Fibroblast of lung (primary cell): ENCODE data around the gene PZP. TPM values are rescaled to one million over a fixed set of nuclear protein-coding genes. Genes with fewer than 3 reads are reported as not detected.

ENCODE experiments used
- DNase-seq, 2 donors: peaks; one replicate each; pipeline versions ENCODE4 v3.0.0 to v3.0.0-alpha.2; 2010; ENCODE audit warnings: low read depth in 2 of 2
- H2AFZ ChIP-seq: 2 replicates; pipeline ENCODE4 v1.5.1; 2012; ENCODE audit warnings: low read length, control low read depth, inconsistent platforms
- H3K27ac ChIP-seq: 2 replicates; pipeline ENCODE4 v1.5.1; 2011; ENCODE audit warnings: low read length, control low read depth; ENCODE audit not compliant: insufficient read depth
- H3K27me3 ChIP-seq: 2 replicates; pipeline ENCODE4 v1.5.1; 2011; ENCODE audit warnings: mild to moderate bottlenecking, low read length; ENCODE audit not compliant: control insufficient read depth, insufficient read depth
- H3K36me3 ChIP-seq: 2 replicates; pipeline ENCODE4 v1.5.1; 2011; ENCODE audit warnings: low read length; ENCODE audit not compliant: control insufficient read depth, insufficient read depth
- H3K4me1 ChIP-seq: 2 replicates; pipeline ENCODE4 v1.5.1; 2011; ENCODE audit warnings: low read length; ENCODE audit not compliant: control insufficient read depth, insufficient read depth; ENCODE audit errors: extremely low read depth
- H3K4me2 ChIP-seq: 2 replicates; pipeline ENCODE4 v1.5.1; 2011; ENCODE audit warnings: low read length, control low read depth; ENCODE audit not compliant: insufficient read depth; ENCODE audit errors: extremely low read depth
- H3K4me3 ChIP-seq, 4 experiments: fragments of 200-600 bp in 1 of 4; sonication (generic) in 1 of 4; replicated peaks in 1 of 4; 2 replicates each; pipeline ENCODE4 v1.5.1; 2011 to 2016; ENCODE audit warnings: low read length in 4 of 4, low read depth in 3 of 4, mild to moderate bottlenecking in 3 of 4, control low read depth in 2 of 4, inconsistent platforms in 1 of 4, mixed read lengths in 1 of 4; ENCODE audit not compliant: insufficient read depth in 1 of 4; ENCODE audit errors: control extremely low read depth in 1 of 4
- H3K79me2 ChIP-seq: 2 replicates; pipeline ENCODE4 v1.5.1; 2012; ENCODE audit warnings: mild to moderate bottlenecking, low read length, inconsistent platforms; ENCODE audit not compliant: control insufficient read depth, insufficient read depth
- H3K9ac ChIP-seq: 2 replicates; pipeline ENCODE4 v1.5.1; 2011; ENCODE audit warnings: mild to moderate bottlenecking, low read length, control low read depth; ENCODE audit not compliant: insufficient read depth
- H3K9me3 ChIP-seq: 2 replicates; pipeline ENCODE4 v1.5.1; 2012; ENCODE audit warnings: low read depth, low read length; ENCODE audit not compliant: control insufficient read depth, insufficient read depth
- H4K20me1 ChIP-seq: 2 replicates; pipeline ENCODE4 v1.5.1; 2011; ENCODE audit warnings: low read length; ENCODE audit not compliant: control insufficient read depth, insufficient read depth; ENCODE audit errors: extremely low read depth
- CTCF ChIP-seq, 2 donors: IDR thresholded peaks in 1 of 2; conservative IDR thresholded peaks in 1 of 2; 1 replicate in 1 of 2; 2 replicates in 1 of 2; pipeline ENCODE4 v1.5.1; 2011 to 2012; ENCODE audit warnings: low read length in 2 of 2, control low read depth in 1 of 2, inconsistent platforms in 1 of 2, low read depth in 1 of 2, mild to moderate bottlenecking in 1 of 2
- EZH2 ChIP-seq: IDR thresholded peaks from 2 replicates; pipeline ENCODE4 v1.5.1; 2012; ENCODE audit warnings: low read length, control low read depth, mild to moderate bottlenecking; ENCODE audit errors: missing control alignments
- polyA plus RNA-seq, 2 donors: library from polyadenylated mRNA; depleted of rRNA in 1 of 2; stranded (reverse) in 1 of 2; unstranded in 1 of 2; fragments of >200 nt; gene quantifications; 2 replicates each; pipeline ENCODE4 v1.2.1, GENCODE V29; 2011 to 2012; ENCODE audit warnings: missing spikeins in 1 of 2
- total RNA-seq: library from RNA; depleted of rRNA; stranded (reverse); fragments of >200 nt; gene quantifications from 2 replicates; pipeline ENCODE4 v1.2.1, GENCODE V29; 2014

PZP gene
- total and polyA plus RNA-seq, 2 donors (not counting 1 experiment from before 2014, with no cell fraction given): not detected

GRCh38 chr12:9130244-9130643 is 78.0 kb downstream of the PZP start:
- Histone ChIP-seq H3K79me2 (no peaks in the 10 kb centered on the region), H3K9me3 (no peaks in the 10 kb centered on the region), H2AFZ (no peak overlapping the region)

DNA sequence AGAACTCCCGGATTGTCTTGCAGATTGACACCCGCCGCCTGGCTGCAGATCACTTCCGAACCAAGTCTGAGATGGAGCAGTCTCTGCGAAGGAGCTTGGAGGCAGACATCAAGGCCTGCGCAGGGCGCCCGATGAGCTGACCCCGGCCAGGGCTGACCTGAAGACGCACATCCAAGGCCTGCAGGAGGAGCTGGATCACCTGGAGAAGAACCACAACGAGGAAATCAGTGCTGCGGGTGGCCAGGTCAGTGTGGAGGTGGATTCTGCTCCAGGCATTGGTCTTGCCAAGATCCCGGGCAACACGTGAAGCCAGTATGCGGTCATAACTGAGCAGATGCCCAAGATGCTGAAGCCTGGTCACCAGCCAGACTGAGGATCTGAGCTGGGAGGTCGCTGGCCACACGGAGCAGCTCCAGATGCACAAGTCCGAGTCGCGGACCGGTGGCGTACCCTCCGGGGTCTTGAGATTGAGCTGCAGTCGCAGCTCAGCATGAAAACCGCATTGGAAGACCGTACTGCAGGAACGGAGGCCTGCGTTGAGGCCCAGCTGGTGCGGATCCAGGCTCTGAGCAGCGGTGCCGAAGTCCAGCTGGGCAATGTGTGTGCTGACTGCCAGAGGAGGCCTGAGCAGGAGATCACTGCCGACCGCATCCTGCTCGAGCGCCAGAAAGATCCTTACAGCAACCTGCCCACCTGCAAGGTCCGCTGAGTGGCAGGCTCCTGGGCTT is 80.1 kb downstream of the PZP start:
- TF ChIP-seq EZH2: no peak
- TF ChIP-seq CTCF (conservative IDR thresholded peaks at IDR 0.05 in 1 of 2, IDR thresholded peaks at IDR 0.05 in 1 of 2; ENCODE audit: low read depth in 1 of 2, low read length in 2 of 2): no peak
- no peaks in the 10 kb centered on the region for H3K27me3 ChIP-seq
- no peak for DNase-seq
- H3K79me2 ChIP-seq: no peaks in the 10 kb centered on the region
- no peaks in the 10 kb centered on the region for H3K9me3 ChIP-seq
- H3K4me3 ChIP-seq: no peak overlapping the region
- H4K20me1 ChIP-seq: no peaks in the 10 kb centered on the region
- no peak overlapping the region for H2AFZ ChIP-seq
- no peaks in the 10 kb centered on the region for H3K36me3 ChIP-seq
- H3K4me1 ChIP-seq: no peaks in the 10 kb centered on the region
- H3K4me2 ChIP-seq: no peak overlapping the region
- H3K27ac ChIP-seq: no peak overlapping the region
- H3K9ac ChIP-seq: no peak overlapping the region

More at GRCh38 chr12:9130244-9130643, 78.0 kb downstream of the PZP start:
- TF ChIP-seq CTCF (conservative IDR thresholded peaks at IDR 0.05 in 1 of 2, IDR thresholded peaks at IDR 0.05 in 1 of 2; ENCODE audit: low read depth in 1 of 2, low read length in 2 of 2) (no peak), EZH2 (no peak)
- no peak overlapping the region for H3K4me3 ChIP-seq
- H3K4me1 ChIP-seq: peaks cover 2% of the 10 kb centered on the region
- no peak overlapping the region for H3K27ac ChIP-seq
- H3K4me2 ChIP-seq: no peak overlapping the region
- no peak overlapping the region for H3K9ac ChIP-seq
- no peaks in the 10 kb centered on the region for H3K27me3 ChIP-seq
- no peak for DNase-seq
- H3K36me3 ChIP-seq: no peaks in the 10 kb centered on the region
- no peaks in the 10 kb centered on the region for H4K20me1 ChIP-seq

DNA sequence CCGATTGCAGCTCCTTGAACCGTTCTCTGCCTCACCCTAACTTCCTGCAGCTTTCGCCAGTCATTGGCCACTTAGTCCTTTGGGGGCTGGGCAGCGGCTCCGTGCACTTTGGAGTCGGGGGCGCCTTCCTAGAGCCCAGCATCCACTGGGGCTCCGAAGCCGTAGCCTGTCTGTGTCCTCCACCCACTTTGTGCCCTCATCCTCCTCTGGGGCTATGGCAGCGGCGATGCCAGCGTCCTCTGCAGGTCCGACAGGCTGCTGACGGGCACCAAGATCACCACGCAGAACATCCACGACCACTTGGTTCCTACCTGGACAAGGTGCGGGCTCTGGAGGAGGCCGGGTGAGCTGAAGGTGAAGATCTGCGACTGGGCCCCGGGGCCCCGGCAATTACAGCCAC is 80.7 kb downstream of the PZP start:
- Histone ChIP-seq H3K27me3 (no peaks in the 10 kb centered on the region), H4K20me1 (no peaks in the 10 kb centered on the region), H3K27ac (no peak overlapping the region), H3K36me3 (no peaks in the 10 kb centered on the region), H3K4me3 (no peak overlapping the region), H3K4me2 (no peak overlapping the region), H3K9me3 (no peaks in the 10 kb centered on the region), H3K9ac (no peak overlapping the region), H2AFZ (no peak overlapping the region), H3K79me2 (no peaks in the 10 kb centered on the region), H3K4me1 (no peaks in the 10 kb centered on the region)
- no peak for DNase-seq
- TF ChIP-seq EZH2 (no peak), CTCF (conservative IDR thresholded peaks at IDR 0.05 in 1 of 2, IDR thresholded peaks at IDR 0.05 in 1 of 2; ENCODE audit: low read depth in 1 of 2, low read length in 2 of 2) (no peak)
